ENCODE results near the gene HS2ST1. TPM values are rescaled to one million over a fixed set of nuclear protein-coding genes. Genes with fewer than 3 reads are reported as not detected.

The HS2ST1 gene
- total and polyA plus RNA-seq, 4 donors = 5.4 to 11.8 (median 8.2) TPM

- no peak overlapping the region for H3K4me3 ChIP-seq (ENCODE audit: low read depth in 1 of 3, low read length in 3 of 3)
- TF ChIP-seq, protein P1, sequence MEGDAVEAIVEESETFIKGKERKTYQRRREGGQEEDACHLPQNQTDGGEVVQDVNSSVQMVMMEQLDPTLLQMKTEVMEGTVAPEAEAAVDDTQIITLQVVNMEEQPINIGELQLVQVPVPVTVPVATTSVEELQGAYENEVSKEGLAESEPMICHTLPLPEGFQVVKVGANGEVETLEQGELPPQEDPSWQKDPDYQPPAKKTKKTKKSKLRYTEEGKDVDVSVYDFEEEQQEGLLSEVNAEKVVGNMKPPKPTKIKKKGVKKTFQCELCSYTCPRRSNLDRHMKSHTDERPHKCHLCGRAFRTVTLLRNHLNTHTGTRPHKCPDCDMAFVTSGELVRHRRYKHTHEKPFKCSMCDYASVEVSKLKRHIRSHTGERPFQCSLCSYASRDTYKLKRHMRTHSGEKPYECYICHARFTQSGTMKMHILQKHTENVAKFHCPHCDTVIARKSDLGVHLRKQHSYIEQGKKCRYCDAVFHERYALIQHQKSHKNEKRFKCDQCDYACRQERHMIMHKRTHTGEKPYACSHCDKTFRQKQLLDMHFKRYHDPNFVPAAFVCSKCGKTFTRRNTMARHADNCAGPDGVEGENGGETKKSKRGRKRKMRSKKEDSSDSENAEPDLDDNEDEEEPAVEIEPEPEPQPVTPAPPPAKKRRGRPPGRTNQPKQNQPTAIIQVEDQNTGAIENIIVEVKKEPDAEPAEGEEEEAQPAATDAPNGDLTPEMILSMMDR (IDR thresholded peaks at IDR 0.05; ENCODE audit: low read depth, low read length, missing input control) = no peak
- TF ChIP-seq FOXA1 (IDR thresholded peaks at IDR 0.05) = no peak
- TF ChIP-seq FOXA2 (IDR thresholded peaks at IDR 0.05) = no peak
- TF ChIP-seq, protein P2, sequence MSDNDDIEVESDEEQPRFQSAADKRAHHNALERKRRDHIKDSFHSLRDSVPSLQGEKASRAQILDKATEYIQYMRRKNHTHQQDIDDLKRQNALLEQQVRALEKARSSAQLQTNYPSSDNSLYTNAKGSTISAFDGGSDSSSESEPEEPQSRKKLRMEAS (IDR thresholded peaks at IDR 0.05) = no peak
- TF ChIP-seq YY1 (IDR thresholded peaks at IDR 0.05) = no peak
- no peak for TF ChIP-seq REST (IDR thresholded peaks at IDR 0.05)
- TF ChIP-seq GABPA (IDR thresholded peaks at IDR 0.05 in 1 of 2, conservative IDR thresholded peaks at IDR 0.05 in 1 of 2) = no peak
- no peak for TF ChIP-seq RXRA (IDR thresholded peaks at IDR 0.05)
- no peak for TF ChIP-seq HNF4G (IDR thresholded peaks at IDR 0.05)
- TF ChIP-seq RAD21 (IDR thresholded peaks at IDR 0.05) = no peak
- TF ChIP-seq JUND (IDR thresholded peaks at IDR 0.05) = no peak
- TF ChIP-seq TAF1 (conservative IDR thresholded peaks at IDR 0.05) = no peak
- TF ChIP-seq, protein P3, sequence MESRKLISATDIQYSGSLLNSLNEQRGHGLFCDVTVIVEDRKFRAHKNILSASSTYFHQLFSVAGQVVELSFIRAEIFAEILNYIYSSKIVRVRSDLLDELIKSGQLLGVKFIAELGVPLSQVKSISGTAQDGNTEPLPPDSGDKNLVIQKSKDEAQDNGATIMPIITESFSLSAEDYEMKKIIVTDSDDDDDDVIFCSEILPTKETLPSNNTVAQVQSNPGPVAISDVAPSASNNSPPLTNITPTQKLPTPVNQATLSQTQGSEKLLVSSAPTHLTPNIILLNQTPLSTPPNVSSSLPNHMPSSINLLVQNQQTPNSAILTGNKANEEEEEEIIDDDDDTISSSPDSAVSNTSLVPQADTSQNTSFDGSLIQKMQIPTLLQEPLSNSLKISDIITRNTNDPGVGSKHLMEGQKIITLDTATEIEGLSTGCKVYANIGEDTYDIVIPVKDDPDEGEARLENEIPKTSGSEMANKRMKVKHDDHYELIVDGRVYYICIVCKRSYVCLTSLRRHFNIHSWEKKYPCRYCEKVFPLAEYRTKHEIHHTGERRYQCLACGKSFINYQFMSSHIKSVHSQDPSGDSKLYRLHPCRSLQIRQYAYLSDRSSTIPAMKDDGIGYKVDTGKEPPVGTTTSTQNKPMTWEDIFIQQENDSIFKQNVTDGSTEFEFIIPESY (IDR thresholded peaks at IDR 0.05) = no peak
- TF ChIP-seq EGR1 (IDR thresholded peaks at IDR 0.05; ENCODE audit: low read depth in 2 of 2) = no peak
- TF ChIP-seq NR2F2 (IDR thresholded peaks at IDR 0.05) = no peak
- TF ChIP-seq ATF3 (IDR thresholded peaks at IDR 0.05) = no peak
- WGBS = 91% methylated on average over 5 of the region's 5 CpGs
- no peak overlapping the region for H3K27ac ChIP-seq (ENCODE audit: low read depth in 1 of 2, low read length in 2 of 2)
- no peaks in the 10 kb centered on the region for H3K4me1 ChIP-seq (ENCODE audit: control insufficient read depth in 4 of 4, insufficient read depth in 4 of 4, low read length in 3 of 4)
- DNase-seq (ENCODE audit: low spot score) = no peak
- H3K36me3 ChIP-seq (ENCODE audit: control insufficient read depth in 4 of 4, insufficient read depth in 3 of 4, low read depth in 1 of 4, low read length in 3 of 4) = no peaks in the 10 kb centered on the region
- no peak overlapping the region for H3K9ac ChIP-seq (ENCODE audit: low read depth in 1 of 2, low read length in 2 of 2)
- H3K9me3 ChIP-seq (ENCODE audit: control insufficient read depth in 4 of 4, low read length in 3 of 4) = no peaks in the 10 kb centered on the region
- H3K27me3 ChIP-seq (ENCODE audit: control insufficient read depth in 4 of 4, insufficient read depth in 4 of 4, low read length in 3 of 4) = no peaks in the 10 kb centered on the region
These were observed 205.2 kb downstream of the HS2ST1 start for GRCh38 chr1:87119541-87120140.

All from liver (tissue), 9 donors.